ENCODE measurements around the gene TLE3.

The TLE3 gene

GRCh38 chr15:70063261-70063925, 34.3 kb downstream of the TLE3 start:
- no peak overlapping the region for H3K4me2 ChIP-seq
- peaks cover 0 to 20% (median 6%) of the 10 kb centered on the region in 10 experiments; a peak in 5 of 20 replicates for H3K4me1 ChIP-seq
- no peak overlapping the region for H3K4me3 ChIP-seq
- no peak for TF ChIP-seq Cebpa-rat (IDR thresholded peaks at IDR 0.05)
- H4K20me1 ChIP-seq: peaks cover 0 to 99% (median 20%) of the 10 kb centered on the region in 11 experiments; a peak in 14 of 22 replicates
- peaks cover 21 to 34% (median 30%) of the 10 kb centered on the region in 11 experiments for H3K27me3 ChIP-seq
- H3K9me3 ChIP-seq (replicated peaks in 1 of 11): no peaks in the 10 kb centered on the region
- H3K27ac ChIP-seq: no peak overlapping the region
- no peak overlapping the region for H3K9ac ChIP-seq
- peaks cover 0 to 100% (median 0%) of the 10 kb centered on the region in 11 experiments; a peak in 7 of 22 replicates for H3K36me3 ChIP-seq

- Histone ChIP-seq H3K36me3 (peaks cover 0 to 100% (median 0%) of the 10 kb centered on the region in 11 experiments; a peak in 7 of 22 replicates), H3K4me1 (peaks cover 0 to 20% (median 6%) of the 10 kb centered on the region in 10 experiments; a peak in 5 of 20 replicates), H3K27ac (no peak overlapping the region), H3K4me3 (no peak overlapping the region), H4K20me1 (peaks cover 0 to 99% (median 20%) of the 10 kb centered on the region in 11 experiments; a peak in 14 of 22 replicates), H3K9ac (no peak overlapping the region), H3K9me3 (replicated peaks in 1 of 11) (no peaks in the 10 kb centered on the region), H3K27me3 (peaks cover 21 to 34% (median 30%) of the 10 kb centered on the region in 11 experiments), H3K4me2 (peak overlapping the region in 6 of 11 experiments; percentile 4 to 38 (median 18); a peak in 7 of 22 replicates)
- no peak for TF ChIP-seq Cebpa-rat (IDR thresholded peaks at IDR 0.05)
Observed at GRCh38 chr15:70062321-70062956, 35.3 kb downstream of the TLE3 start.

DNA sequence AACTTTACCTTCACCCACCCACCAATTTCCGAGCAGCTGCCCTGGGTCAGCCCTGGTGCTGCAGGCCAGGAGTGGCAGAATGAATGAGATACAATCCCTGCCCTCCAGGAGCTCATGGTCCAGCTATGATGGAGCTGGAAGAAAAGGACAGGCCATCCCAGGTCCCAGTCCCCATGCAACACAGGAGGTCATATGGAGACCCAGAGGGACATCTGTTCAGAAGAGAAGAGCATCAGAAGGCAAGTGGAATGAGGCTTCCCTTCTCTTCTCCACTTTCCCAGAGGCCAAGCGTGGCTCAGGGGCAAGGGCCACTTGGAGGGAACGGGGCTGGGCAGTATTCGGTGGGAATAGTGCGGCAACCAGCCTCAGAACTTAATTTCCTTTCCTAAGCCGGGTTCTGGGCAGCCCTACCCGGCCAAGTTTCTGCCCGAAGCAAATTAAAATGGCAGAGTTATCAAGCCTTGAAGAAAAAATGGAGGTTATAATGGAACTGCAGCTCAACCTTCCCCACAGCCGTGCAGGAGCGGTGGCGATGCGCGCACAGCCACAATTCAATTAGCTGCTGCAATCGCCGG, 35.9 kb downstream of the TLE3 start:
- H3K4me1 ChIP-seq: peaks cover 0 to 20% (median 6%) of the 10 kb centered on the region in 10 experiments; a peak in 5 of 20 replicates
- H3K9me3 ChIP-seq (replicated peaks in 1 of 11): no peaks in the 10 kb centered on the region
- no peak overlapping the region for H3K9ac ChIP-seq
- no peak overlapping the region for H3K27ac ChIP-seq
- peaks cover 0 to 98% (median 20%) of the 10 kb centered on the region in 11 experiments; a peak in 13 of 22 replicates for H4K20me1 ChIP-seq
- peaks cover 21 to 34% (median 30%) of the 10 kb centered on the region in 11 experiments for H3K27me3 ChIP-seq
- peak overlapping the region in 5 of 11 experiments; percentile 4 to 38 (median 24); a peak in 6 of 22 replicates for H3K4me2 ChIP-seq
- H3K4me3 ChIP-seq: no peak overlapping the region
- TF ChIP-seq Cebpa-rat (IDR thresholded peaks at IDR 0.05): no peak
- H3K36me3 ChIP-seq: peaks cover 0 to 100% (median 0%) of the 10 kb centered on the region in 11 experiments; a peak in 7 of 22 replicates

- no peak overlapping the region for H3K4me3 ChIP-seq
- peaks cover 21 to 34% (median 30%) of the 10 kb centered on the region in 11 experiments for H3K27me3 ChIP-seq
- H3K9ac ChIP-seq: no peak overlapping the region
- peak overlapping the region in 3 of 11 experiments; percentile 7 to 38 (median 14); a peak in 1 of 22 replicates for H3K4me2 ChIP-seq
- peaks cover 0 to 20% (median 6%) of the 10 kb centered on the region in 10 experiments; a peak in 5 of 20 replicates for H3K4me1 ChIP-seq
- no peak for TF ChIP-seq Cebpa-rat (IDR thresholded peaks at IDR 0.05)
- H3K9me3 ChIP-seq (replicated peaks in 1 of 11): no peaks in the 10 kb centered on the region
- H4K20me1 ChIP-seq: peaks cover 0 to 96% (median 20%) of the 10 kb centered on the region in 11 experiments; a peak in 14 of 22 replicates
- no peak overlapping the region for H3K27ac ChIP-seq
- peaks cover 0 to 100% (median 0%) of the 10 kb centered on the region in 11 experiments; a peak in 7 of 22 replicates for H3K36me3 ChIP-seq
Observed at GRCh38 chr15:70060993-70061305, 36.8 kb downstream of the TLE3 start.

DNA sequence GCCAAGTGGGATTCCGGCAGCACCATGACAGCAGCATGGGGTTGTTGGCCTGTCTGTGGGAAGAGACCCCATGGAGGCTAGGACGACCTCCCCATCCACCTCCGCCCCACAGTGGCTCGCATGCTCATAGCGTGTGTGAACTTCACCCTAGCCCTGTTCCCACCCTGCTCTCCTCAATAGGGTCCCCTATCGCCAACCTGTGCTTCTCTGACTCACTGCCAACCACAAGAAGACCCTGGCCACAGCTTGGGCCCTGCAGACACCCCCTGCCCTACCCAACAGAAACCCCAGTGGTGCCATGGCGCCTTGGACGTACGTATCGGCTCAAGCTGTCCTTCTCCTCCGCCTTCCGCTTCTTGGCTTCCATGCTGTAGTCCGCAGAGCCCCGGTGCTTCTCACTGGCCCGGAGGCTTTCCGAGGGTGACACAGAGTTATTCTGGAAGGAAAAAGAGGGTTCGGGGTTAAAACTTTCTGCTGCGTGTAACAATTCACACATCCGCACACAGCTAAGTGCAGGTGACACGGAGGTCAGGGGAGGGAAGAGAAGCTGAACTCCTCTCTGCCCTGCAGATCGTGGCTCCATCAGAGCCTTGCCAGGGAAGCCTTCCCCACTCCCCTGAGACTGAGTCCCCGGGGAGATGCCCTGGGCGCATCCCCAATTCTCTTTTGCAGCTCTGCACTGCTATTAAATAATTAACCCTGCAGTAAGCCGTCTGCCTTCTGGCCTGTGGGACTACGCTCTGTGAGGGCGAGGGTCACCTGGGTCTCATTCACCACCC, 37.3 kb downstream of the TLE3 start:
- Histone ChIP-seq H3K27me3 (peaks cover 21 to 34% (median 30%) of the 10 kb centered on the region in 11 experiments), H4K20me1 (peaks cover 0 to 97% (median 20%) of the 10 kb centered on the region in 11 experiments; a peak in 15 of 22 replicates), H3K9ac (no peak overlapping the region), H3K27ac (no peak overlapping the region), H3K36me3 (peaks cover 0 to 100% (median 0%) of the 10 kb centered on the region in 11 experiments; a peak in 7 of 22 replicates), H3K9me3 (replicated peaks in 1 of 11) (no peaks in the 10 kb centered on the region), H3K4me1 (peaks cover 0 to 20% (median 6%) of the 10 kb centered on the region in 10 experiments; a peak in 5 of 20 replicates), H3K4me3 (no peak overlapping the region), H3K4me2 (peak overlapping the region in 2 of 11 experiments; percentile 14 to 38; a peak in 1 of 22 replicates)
- TF ChIP-seq Cebpa-rat (IDR thresholded peaks at IDR 0.05): no peak

DNA sequence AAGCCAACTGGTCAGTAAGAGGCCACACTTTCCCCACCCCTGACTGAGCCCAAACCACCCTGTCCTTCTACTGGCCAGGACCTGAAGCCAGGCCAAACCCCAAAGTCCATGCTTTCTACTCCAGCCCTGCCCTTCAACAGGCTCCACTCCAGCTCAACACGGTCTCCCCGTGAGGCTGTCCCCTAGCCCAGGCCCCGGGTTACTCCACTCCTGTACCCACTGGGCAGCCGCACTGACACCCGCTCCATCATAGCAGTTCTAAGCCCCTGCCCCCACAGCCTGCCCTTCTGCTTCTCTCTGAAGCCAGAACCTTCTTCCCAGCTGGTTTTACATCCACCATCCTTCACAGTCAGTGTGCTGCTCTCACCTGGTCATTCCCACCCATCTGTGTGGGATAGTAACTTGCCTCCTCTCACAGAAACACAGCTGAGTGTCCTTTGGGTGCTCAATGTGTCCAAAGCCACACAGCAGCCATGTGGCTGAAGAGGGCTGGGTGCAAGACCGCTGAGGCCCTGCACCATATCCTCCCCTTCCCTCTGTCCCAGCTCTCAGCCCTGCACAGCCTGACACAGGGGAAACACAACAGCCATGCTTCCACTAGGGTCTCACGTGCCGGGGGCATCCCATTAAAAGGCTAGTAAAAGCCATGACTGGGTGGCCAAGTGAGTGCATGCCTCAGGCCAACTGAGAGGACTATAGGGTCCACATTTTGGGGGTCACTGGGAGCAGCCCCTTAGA, 38.1 kb downstream of the TLE3 start:
- peaks cover 0 to 100% (median 0%) of the 10 kb centered on the region in 11 experiments; a peak in 7 of 22 replicates for H3K36me3 ChIP-seq

GRCh38 chr15:70058642-70059360, 38.9 kb downstream of the TLE3 start:
- peaks cover 0 to 97% (median 19%) of the 10 kb centered on the region in 11 experiments; a peak in 15 of 22 replicates for H4K20me1 ChIP-seq
- no peak for TF ChIP-seq Cebpa-rat (IDR thresholded peaks at IDR 0.05)
- no peak overlapping the region for H3K9ac ChIP-seq
- H3K9me3 ChIP-seq (replicated peaks in 1 of 11): no peaks in the 10 kb centered on the region
- no peak overlapping the region for H3K4me2 ChIP-seq
- H3K27ac ChIP-seq: no peak overlapping the region
- H3K4me3 ChIP-seq: no peak overlapping the region
- H3K4me1 ChIP-seq: peaks cover 0 to 20% (median 6%) of the 10 kb centered on the region in 10 experiments; a peak in 5 of 20 replicates
- peaks cover 13 to 34% (median 29%) of the 10 kb centered on the region in 11 experiments for H3K27me3 ChIP-seq
- H3K36me3 ChIP-seq: peaks cover 0 to 100% (median 0%) of the 10 kb centered on the region in 11 experiments; a peak in 7 of 22 replicates

More for the DNA sequence above, 38.1 kb downstream of the TLE3 start:
- Histone ChIP-seq H3K9ac (no peak overlapping the region), H4K20me1 (peaks cover 0 to 97% (median 20%) of the 10 kb centered on the region in 11 experiments; a peak in 15 of 22 replicates), H3K27ac (no peak overlapping the region), H3K4me3 (no peak overlapping the region), H3K4me2 (no peak overlapping the region), H3K27me3 (peaks cover 21 to 34% (median 29%) of the 10 kb centered on the region in 11 experiments), H3K4me1 (peaks cover 0 to 20% (median 6%) of the 10 kb centered on the region in 10 experiments; a peak in 5 of 20 replicates), H3K9me3 (replicated peaks in 1 of 11) (no peaks in the 10 kb centered on the region)
- no peak for TF ChIP-seq Cebpa-rat (IDR thresholded peaks at IDR 0.05)

All from BLaER1 treated with 17β-estradiol and CSF1 and Interleukin-3, amounts not matched to agents 10 nM and 100 nM (cell line).